DMS153 (cell line): Measurements from ENCODE around the gene PTTG2.
"Not testable (repeated sequence)": the region's sequence is repeated elsewhere in the genome, so short reads cannot be mapped to it uniquely, and the experiment has no call there.

Source experiments
- DNase-seq: peaks from one replicate; lab custom pipeline; 2025; lab: John Stamatoyannopoulos, UW

Gene PTTG2

DNA sequence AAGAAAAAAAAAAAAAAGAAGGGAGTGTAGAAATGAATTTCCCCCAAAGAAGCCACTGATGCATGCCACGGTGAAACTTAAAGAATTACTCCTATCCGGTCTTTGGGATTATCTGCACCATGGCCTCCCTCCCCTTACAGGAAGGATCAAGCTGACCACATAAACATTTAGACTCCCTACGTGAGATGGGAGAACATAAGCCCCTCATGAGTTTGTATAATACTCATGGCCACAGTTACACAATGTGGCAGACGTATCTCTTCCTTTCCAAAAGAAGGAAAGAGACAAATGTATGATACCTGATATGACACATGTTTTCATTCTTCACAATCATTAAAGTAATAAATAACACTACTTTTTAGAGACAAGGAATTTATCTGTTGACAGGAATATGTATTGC, 3.3 kb upstream of the PTTG2 start:
- DNase-seq = no peak

GRCh38 chr4:37958932-37959331, 1.3 kb upstream of the PTTG2 start:
- no peak for DNase-seq

GRCh38 chr4:37960679-37961450, 667 bp downstream of the PTTG2 start:
- no peak for DNase-seq

- no peak for DNase-seq
Observed at GRCh38 chr4:37964734-37965457, 4.7 kb downstream of the PTTG2 start.

- no peak for DNase-seq
Observed at GRCh38 chr4:37966044-37966443, 5.8 kb downstream of the PTTG2 start.

- no peak for DNase-seq
Observed at GRCh38 chr4:37967736-37968135, 7.5 kb downstream of the PTTG2 start.

DNA sequence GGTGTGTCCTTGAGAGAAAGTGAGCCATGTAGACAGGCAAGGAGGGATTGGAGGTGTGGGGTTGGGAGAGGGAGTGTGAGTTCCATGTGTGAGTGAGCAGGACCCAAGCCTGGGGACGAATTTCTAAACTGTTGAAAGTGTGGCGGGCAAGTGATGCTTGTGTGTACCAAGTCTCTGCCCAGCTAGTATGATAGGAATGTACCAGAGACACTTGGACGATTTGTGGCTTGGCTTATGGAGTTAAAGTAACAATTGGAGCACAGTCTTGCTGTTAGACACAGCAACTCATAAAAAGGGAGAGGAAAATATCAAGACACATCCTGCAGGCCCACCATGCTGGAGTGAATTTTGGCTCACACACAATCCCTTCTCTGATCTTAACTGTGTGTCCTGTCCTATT, 8.5 kb downstream of the PTTG2 start:
- no peak for DNase-seq

DNA sequence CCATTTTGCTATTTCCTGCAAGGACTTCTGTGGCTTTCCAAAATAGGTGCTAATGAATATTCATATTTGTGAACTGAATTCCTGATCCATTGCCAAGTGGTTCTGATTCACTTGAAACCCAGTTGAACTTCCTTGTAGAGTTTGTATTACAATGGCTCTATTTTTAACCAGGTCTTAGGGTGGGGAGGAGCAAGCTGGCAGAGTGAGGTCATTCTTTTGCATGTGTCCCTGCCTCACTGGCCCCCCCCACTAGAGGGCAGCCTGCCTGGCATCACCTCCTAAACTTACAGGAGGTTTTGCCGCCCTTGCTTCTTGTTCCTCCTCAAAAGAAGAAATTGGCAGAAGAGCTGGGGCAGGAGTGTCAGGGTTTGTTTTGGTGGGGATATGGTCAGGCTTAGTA, 10.5 kb downstream of the PTTG2 start:
- DNase-seq = no peak

DNA sequence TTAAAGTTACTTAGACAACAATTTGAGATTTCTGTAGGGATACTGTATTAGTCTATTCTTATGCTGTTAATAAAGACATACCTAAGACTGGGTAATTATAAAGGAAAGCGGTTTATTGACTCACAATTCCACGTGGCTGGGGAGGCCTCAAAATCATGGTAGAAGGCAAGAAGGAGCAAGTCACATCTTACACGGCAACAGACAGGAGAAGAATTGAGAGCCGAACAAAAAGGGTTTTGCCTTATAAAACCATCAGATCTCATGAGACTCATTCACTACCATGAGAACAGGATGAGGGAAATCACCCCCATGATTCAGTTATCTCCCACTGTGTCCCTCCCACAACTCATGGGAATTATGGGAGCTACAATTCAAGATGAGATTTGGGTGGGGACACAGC, 11.0 kb downstream of the PTTG2 start:
- no peak for DNase-seq

DNA sequence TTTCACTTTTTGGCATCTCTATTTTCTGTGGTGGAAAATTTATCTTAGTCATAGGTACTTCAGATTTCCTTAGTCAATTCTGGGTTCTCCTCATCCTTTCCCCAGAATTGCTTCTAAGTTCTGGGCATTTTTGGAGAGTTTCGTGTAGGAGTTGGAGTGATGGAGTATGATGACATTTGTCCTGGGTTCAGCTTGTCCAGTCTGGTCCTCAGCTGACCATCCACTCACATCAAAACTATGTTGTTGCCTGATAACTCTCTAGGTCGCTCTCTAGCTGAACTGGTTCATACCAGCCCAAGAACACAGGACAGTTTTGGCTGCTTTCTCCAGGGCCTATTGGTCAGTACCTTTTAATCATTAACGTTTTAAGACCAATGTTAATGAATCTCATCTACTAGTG, 13.2 kb downstream of the PTTG2 start:
- DNase-seq = no peak

- DNase-seq = not testable (repeated sequence)
Observed at GRCh38 chr4:37975321-37975822, 15.2 kb downstream of the PTTG2 start.

GRCh38 chr4:37976507-37976906, 16.3 kb downstream of the PTTG2 start:
- DNase-seq = no peak

DNA sequence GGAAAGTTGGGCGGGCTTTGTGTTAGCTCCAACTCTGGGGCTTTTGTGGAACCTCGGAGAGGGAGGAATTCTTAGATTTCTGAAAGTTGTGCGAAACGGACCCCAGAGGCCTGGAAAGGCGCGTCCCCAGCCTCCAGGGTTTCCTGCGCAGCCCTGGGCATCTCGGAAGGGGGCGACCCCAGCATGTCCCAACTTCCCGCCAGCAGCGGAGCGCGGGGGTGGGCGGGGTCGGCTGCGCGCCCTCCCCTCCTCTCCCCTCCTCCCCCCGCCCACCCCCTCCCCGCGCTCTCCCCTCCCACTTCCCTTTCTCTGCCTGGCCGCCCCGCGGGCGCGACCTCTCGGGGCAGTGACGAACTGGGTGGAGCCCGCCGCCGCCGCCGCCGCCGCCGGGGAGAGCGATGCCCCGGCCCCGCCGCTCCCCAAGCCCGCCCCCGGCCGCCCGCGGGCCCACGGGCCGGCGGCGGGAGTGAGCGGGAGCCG, 16.8 kb downstream of the PTTG2 start:
- DNase-seq = no peak

DNA sequence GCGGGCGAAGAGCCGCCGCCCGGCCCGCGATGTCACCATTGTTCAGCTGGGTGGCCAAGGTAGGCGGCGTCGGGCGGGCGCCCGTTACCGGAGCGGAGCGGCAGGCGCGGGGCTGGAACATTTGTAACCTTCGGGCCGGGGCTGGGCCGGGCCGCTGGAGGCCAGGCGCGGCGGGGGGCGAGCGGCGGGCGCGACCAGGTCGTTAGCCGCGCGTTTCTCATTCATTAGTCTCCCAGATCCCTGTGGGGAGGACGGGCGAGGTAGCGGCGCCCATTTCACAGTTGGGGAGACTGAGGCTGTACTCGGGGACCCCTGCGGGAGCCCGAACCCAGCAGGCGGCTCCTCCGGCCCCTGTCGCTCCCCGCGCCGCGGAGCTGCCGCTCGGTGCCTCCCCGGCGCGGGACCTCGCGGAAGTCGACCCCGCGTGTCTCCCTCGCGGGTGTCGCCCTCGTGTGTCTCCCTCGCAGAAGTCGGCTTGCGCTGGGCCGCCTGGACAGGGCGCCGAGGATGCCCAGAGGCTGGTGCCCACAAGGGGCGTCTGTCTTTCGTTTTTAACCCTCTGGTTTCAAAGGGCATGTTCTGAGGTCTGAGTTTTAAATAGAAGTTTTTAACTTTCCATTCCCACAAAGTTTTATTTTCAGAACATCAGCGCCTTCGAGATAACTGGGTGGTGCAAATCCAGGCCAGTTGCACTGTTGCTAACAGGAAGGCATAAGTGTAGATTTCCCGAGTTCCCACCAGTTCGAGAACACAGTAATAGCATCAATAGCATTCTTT, 17.5 kb downstream of the PTTG2 start:
- peak; percentile 4 for DNase-seq

- no peak for DNase-seq
Observed at GRCh38 chr4:37978248-37978924, 18.2 kb downstream of the PTTG2 start.

DNA sequence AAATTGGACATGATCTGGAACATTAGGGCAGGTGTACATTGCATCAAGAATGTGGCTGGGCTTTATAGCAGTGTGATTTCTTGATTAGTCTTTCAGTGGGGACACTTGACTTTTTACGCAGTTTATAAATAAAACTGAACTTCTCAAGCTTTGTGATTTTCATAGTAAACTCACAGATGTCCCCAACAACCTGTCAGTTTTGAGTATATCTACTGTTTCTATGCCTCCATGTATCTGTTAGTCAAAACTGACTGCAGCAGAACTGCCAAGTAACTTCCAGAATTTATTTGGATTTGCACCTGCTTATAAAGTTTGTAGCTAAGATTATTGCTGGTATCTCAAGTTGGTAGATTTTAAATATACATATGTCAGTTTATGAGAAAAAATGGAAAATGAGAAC, 20.0 kb downstream of the PTTG2 start:
- no peak for DNase-seq

DNA sequence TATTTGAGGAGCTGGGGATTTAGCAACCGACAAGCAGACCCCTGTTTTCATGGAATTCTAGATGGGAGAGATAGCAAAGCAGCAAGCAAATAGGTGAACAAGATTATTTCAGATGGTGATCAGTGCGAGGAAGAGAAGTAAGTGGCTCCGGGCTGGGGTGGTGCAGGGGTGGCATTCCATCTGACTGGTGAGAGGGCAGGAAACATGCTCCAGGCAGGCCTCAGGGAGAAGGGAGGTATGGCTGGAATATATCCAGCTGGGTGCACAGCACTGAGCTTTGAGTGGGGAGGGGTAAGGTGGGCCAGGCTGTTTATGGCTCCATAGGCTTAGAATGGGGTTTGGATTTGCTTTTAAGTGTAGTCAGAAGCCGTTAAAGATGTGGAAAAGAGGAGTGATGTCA, 21.2 kb downstream of the PTTG2 start:
- DNase-seq = no peak

GRCh38 chr4:37981844-37982720, 21.9 kb downstream of the PTTG2 start:
- DNase-seq = no peak

DNA sequence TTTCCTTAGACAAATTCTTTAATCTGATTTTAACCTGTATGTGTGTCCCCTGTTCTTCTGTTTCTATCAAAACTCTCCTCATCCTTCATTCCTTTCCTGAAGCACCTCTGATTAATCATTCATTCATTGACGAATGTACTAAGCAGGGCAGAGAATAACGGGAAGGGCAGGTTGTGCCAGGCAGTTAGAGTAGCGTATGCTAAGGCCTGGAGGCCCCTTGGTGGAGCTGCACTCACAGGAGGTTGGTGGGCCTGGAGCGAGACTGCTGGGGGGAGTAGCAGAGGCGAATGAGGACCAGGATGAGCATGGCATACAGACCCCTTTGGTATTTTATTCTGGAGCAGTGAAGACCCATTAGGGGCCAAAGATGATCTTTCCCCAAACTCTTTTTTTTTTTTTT, 22.5 kb downstream of the PTTG2 start:
- DNase-seq = no peak

GRCh38 chr4:37983951-37984350, 23.8 kb downstream of the PTTG2 start:
- no peak for DNase-seq

GRCh38 chr4:37985730-37986275, 25.6 kb downstream of the PTTG2 start:
- no peak for DNase-seq
